ENCODE results near the gene CYP24A1.

DNA sequence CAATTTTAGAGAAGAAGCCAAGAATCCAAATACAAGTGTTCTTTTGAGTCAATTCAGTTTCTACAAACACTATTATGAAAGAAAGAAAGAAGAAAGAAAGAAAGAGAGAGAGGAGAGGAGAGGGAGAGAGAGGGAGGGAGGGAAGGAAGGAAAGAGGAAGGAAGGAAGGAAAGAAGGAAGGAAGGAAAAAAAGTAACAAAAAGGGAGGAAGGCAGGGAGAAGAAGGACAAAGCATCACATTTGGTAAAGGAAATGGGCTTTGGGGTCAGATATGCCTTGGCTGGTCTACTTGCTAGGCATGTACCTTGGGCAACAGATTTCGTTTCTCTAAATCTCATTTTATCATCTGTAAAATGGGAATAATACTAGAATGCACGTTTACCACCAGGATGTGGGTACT lies 54.0 kb downstream of the CYP24A1 start:
- TF ChIP-seq, protein P1, sequence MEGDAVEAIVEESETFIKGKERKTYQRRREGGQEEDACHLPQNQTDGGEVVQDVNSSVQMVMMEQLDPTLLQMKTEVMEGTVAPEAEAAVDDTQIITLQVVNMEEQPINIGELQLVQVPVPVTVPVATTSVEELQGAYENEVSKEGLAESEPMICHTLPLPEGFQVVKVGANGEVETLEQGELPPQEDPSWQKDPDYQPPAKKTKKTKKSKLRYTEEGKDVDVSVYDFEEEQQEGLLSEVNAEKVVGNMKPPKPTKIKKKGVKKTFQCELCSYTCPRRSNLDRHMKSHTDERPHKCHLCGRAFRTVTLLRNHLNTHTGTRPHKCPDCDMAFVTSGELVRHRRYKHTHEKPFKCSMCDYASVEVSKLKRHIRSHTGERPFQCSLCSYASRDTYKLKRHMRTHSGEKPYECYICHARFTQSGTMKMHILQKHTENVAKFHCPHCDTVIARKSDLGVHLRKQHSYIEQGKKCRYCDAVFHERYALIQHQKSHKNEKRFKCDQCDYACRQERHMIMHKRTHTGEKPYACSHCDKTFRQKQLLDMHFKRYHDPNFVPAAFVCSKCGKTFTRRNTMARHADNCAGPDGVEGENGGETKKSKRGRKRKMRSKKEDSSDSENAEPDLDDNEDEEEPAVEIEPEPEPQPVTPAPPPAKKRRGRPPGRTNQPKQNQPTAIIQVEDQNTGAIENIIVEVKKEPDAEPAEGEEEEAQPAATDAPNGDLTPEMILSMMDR (IDR thresholded peaks at IDR 0.05) = no peak
- TF ChIP-seq POLR2A (IDR thresholded peaks at IDR 0.05) = no peak
- no peak for TF ChIP-seq POLR2AphosphoS5 (IDR thresholded peaks at IDR 0.05)
- TF ChIP-seq EP300 (IDR thresholded peaks at IDR 0.05; ENCODE audit: low read depth) = no peak
